HG02759 (cell line): ENCODE measurements around the gene COPRS.
"Not testable (repeated sequence)": the region's sequence is repeated elsewhere in the genome, so short reads cannot be mapped to it uniquely, and the experiment has no call there.

Source experiments
- ATAC-seq: cut with Tn5 transposase; IDR thresholded peaks from one replicate; pipeline ENCODE4 v1.9.1; 2021; ENCODE audit warnings: mild to moderate bottlenecking, moderate library complexity; ENCODE audit not compliant: unreplicated experiment

COPRS gene

DNA sequence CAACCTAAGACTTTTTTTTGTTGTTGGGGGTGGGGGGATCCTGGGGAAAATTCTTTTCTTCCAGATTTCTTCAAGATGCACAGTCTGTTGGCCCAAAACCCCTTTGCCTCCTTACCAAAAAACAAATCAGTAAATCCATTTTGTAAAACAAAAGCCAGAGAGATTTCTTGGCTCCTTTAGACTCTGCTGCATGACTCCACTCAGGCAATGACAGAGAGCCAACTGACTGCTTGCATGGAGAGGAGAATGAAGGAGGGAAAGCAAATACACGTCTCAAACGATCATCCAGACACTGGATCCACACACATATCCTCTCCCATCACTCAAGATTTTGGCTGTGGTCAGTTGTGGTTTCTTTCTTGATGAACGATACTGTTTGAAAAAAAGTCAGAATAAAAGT is 13.8 kb downstream of the COPRS start:
- ATAC-seq: no peak

DNA sequence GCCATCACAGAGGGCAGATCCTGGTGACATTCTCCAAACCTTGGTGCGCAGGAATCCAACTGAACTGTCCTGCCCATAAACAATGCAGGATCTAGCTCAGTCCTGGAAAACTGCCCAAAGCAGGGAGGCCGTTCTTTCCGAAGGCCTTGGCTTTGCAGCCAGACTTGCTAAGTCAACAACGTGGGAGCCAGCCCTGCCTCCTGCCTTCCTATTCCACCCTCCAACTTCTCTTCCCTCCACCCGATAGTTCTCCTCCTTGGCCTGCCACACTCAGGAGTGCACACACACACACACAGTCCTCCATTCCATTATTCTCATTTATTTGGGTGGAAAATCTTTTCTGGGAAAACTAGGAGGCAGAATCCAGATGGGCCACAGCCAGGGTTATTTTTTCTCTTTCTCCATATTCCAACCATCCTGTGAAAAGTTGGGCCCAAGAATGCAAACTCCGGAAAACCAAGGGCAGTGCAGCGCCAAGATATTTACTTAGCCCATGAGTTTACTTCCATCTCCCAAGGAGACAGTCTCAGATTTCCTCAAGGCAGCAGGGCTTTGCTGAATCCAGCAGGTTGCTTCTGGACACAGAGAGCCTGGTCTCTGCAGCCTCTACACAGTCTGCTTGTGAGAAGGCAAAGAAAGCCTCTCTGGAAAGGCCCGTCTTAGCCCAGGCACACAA is 15.8 kb downstream of the COPRS start:
- ATAC-seq: no peak

DNA sequence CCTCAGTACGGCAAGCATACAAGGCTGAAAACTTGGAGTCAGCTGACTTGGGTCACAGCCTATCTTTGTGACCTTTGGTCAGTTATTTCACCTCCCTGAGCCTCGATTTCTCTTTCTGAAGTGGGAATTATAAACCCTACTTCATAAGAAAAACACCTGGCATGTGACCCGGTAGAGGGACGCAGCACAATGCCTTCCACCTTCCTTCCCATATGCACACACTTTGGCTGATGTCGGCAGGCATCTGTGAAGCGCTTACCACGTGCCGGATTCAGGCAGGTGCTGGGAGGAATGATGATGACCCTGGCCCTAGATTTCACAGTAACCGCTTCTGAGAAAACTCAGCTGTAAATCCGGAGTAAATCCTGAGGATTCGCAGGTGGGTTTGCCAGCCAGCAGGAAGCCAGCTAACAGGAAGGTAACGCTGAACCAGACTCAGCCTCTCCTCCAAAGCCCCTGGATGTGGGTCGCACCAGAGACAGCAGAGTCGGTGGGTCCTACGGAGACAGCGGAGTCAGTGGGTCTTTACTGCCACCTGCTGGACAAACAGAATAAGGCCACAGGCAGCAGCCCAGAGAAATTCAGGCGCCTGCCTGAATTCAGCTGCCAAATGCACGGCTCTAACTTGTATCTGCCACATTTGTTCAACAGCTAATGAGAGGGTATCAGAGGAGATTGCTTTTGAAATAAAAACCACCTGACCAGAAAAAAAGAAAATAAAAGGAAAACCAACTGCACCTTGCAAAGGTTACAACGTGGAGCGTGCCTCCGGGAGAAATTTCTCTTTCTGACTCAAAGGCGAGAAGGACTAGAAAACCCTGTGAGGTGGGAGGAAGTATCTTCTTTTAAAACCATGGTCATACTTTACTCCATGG is 16.6 kb downstream of the COPRS start:
- no peak for ATAC-seq

DNA sequence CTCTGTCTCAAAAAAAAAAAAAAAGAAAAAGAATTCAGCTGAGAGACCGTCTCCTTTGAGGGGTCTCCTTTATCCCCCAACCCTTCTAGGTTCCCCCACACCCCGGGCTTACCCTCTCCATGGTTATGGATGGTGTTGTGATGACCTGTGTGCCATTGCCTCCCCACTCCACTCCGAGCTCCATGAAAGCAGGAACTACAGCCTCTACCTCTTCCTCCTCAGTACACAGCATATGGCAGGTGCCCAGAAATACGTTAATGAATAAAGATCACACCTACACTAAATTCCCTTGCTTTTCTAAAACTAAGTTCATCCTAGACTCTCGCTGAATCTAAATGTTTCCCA is 17.2 kb downstream of the COPRS start:
- no peak for ATAC-seq

DNA sequence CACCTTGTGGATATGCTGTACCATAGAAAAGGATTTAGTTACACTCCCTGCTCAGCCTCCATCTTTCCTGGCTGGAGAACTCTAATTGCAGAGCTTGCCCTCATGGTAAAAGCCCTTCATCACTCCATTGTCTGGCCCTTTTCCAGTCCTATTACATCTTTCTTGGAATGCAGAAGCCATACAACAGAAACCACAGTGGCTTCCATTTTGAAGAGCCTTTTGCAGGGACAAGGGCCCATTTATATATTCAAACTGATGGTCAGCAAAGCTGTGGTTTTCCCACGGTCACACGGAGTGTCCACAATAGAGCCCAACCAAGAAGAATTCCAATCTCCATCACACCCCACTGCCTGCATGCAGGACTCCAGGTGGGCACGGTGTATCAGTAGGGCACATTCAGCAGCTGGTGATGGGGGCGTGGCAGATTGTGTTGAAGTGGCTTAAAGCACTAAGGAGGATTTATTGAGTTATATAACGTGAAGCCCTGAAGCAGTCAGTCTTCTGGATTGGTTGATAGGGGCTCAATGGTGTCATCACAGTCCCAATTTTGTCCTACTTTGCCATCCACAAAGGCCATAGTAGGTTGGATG is 20.3 kb downstream of the COPRS start:
- ATAC-seq: no peak

DNA sequence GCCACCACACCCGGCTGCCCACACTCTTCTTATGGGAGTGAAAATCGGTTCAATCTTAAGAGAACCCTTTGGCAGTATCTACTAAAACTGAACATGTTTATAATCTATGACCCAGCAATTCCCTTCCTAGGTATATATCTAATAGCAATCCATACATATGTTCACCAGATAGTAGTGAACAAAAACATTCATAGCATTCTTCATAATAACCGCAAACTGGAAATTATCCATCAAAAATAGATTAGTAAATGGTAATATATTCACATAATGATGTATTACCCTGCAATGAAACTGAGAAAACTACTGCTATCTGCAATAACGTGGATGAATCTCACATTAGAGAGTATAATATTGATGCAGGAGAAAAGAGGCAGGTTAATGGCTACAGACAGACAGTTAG is 23.1 kb downstream of the COPRS start:
- no peak for ATAC-seq

DNA sequence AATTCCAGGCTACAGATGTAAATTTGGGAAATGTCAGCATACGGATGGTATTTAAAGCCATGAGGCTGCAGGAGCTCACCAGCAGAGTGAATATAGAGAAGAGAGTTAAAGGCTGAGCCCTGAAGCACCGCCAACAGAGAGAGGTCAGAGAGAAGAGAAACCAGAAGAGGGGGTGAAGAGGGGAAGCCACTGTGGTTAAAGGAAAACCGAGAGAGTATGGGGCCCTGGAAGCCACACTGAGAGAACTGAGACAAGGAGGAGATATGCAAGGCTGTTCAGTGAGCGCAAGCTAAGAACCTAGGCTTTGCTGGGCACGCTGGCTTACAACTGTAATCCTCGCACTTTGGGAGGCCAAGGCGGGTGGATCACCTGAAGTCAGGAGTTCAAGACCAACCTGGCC is 24.6 kb downstream of the COPRS start:
- no peak for ATAC-seq

DNA sequence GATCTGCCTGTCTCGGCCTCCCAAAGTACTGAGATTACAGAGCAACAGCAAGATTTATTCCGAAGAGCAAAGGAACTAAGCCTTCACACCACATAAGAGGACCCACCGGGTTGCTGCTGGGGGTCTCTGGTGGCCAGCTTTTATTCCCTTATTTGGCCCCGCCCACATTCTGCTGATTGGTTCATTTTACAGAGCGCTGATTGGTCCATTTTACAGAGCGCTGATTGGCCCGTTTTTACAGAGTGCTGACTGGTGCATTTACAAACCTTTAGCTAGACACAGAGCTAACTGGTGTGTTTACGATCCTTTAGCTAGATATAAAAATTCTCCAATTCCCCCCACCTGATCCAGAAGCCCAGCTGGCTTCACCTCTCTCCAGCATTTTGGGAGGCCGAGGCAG is 26.3 kb downstream of the COPRS start:
- no peak for ATAC-seq

DNA sequence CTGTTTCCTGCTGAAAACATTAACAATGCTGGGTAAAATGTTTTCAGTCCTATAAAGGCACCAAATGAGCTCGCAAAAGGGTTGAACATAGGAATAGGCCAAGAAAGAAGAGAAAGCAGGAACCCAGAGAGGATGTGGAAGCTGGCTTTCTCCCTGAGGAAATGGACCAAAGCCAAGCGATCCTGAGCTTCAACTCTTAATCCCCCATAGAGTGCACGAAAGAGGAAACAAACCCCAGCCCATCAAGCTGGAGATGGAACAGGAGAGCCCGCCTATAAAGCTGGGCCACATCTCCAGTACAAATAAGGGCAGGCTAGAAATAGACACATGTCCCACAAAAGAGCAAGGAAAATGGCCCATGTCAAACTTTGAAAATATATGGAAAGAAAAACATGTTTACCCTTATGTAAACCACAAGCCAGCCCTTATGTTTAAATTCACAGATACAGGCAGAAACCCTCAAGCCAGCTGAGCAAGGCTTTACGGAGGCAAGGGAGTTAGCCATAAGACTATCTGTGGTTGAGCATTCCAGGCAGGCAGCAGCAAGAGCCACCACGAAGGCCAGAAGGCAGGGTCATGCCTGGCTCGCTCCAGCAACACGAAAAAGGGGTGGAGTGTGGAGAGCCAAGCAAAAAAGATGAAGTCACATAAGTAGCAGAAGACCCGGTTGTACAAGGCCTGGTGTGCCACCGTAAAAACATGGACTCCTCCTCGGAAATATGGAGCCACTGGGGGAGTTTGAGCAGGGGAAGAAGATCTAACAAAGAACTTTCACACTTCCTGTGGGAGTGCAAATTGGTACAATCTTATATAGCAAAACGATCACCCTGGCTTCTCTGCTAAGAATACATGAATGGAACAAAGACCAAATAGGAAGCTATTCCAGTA is 27.8 kb downstream of the COPRS start:
- no peak for ATAC-seq

DNA sequence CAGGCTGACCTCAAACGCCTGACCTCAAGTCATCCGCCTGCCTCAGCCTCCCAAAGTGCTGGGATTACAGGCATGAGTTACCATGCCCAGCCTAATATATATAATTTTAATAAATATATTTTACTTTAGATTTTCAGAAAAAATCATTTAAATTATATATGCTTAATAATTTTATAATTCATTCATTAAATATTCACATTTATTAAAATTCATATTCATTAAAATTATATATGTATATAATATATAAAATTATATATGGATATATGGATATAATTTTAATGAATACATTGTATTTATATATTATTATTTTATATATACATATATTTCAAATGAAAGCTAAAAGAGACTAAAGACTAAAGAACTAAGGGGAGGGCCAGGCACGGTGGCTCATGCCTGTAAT is 29.4 kb downstream of the COPRS start:
- no peak for ATAC-seq

DNA sequence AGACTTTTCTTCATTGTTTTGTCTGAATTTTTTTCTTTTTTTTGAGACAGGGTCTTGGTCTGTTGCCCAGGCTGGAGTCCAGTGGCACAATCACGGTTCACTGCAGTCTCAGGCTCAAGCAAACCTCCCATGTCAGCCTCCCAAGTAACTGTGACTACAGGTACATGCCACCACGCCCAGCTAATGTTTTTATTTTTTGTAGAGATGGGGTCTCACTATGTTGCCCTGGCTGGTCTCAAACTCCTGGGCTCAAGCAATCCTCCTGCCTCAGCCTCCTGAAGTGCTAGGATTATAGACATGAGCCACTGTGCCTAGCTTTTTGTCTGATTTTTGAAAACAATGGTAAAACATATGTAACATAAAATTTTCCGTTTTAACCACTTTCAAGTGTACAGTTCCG is 30.1 kb downstream of the COPRS start:
- ATAC-seq: not testable (repeated sequence)

DNA sequence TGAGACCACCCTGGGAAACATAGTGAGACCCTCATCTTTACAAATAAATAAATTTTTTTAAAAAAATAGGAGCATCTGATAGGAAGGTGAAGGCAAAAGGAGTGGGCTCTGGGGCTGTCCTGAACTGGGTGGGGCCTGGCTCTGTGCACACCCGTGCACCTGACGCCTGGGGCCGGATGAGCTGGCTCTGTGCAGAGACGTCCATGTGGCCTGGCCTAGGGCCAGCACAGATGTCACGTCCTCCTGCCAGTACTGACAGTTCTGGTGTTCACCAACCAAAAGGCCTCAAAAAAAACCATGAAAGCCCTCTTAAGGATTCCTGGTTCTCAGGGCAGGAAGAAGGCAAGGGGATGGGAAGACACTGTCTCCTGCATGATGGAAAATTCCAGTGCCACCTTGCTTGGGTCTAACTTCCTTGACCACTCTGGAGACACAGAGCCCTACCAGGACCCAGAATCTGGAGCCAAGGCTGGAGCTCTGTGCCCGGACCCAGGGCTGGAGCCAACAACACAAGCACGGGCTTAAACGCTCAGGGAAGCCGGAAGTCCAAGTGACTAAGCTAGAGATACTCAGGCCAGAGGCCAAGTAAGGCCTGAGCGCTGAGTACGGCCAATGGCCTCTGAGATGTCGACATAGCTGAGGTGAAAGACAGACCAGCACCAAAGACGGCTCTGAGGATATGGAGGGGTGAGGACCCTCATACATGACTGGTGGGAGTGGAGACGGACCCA is 32.9 kb downstream of the COPRS start:
- ATAC-seq: no peak

DNA sequence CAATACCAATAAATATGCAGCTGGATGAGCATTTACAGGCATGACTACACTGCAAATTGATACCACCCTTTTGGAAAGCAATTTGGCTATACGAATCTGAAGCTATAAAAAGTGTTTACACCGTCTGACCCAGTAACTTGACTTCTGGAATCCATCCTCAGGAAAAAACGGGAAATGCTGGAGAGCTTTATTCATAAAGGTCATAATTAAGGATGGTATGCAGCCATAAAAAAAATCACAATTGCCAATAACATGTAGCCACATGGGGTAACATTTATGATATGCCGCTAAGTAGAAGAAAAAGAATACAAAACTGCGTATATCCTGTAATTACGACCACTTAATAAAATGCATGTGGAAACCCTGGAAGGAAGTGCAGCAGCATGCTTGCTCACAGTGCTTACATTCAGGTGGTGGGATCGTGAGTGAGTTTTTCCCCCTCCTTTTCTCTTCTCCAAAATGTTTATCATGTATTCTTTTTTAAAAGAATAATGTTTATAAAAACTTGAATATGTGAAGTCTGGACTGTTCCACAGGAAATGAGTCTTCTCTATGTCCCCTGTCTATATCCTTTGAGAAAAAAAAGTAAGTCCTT is 34.2 kb downstream of the COPRS start:
- no peak for ATAC-seq

DNA sequence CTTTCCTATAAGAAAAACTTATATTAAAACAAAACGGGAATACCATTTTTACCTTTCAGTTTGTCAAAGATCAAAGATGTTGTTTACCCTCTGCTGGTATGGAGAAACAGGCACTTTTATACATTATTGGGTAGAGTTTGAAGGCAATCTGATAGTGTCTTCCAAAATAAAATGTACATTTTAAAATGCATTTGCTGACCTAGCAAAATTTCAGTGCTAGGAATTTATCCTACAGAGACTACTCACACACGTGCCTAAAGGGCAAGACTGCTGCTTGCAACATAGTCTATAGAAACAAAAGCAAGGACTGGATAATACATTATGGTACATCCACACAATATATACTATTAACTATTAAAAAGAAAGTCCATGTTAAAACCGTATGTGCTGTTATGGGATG is 36.0 kb downstream of the COPRS start:
- no peak for ATAC-seq

DNA sequence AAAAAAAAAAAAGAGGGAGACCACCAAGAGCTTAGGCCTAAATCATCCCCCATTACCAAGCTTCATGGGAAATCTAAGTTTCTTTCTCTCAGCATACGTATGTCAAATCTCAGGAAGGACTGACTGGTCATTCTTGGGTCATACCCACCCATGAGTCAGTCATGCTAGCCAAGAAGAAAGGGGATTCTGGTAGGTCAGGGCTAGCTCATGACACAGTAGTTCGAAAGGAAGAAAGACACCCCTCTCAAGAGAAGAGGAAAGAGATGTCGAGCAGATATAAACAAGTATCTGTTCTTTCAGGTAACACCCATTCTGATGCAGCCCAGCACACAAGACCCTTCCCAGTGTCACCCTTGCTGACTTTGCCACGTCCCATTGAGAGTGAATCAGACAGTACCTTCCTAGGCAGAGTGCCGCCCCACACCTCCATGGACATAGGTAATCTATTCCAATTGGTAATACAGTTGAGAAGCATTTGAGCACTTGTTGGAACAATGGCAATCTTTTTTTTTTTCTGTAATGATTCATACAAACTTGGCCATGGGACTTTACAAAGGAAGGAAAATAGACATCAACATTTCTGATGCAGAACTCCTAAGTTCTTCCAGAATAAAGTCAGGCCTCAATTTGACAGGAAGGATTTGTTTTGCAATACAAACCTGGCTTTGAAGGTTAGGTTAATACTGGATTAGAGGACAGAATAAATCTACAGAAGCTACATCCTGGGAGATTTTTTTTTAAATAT is 38.2 kb downstream of the COPRS start:
- no peak for ATAC-seq

DNA sequence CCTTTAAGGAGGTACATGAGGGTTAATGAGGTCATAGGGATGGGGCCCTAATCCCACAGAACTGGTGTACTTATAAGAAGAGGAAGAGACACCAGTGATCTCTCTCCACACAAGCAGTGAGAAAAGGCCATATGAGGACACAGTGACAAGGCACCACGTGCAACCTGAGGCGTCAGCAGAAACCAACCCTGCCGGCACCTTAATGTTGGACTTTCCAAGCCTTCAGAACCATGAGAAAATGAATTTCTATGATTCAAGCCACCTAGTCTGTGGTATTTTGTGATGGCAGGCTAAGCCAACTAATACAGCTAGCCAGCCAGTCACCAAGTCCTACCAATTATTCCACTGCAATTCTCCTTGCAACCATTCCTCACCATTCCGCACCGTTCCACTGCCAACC is 39.5 kb downstream of the COPRS start:
- no peak for ATAC-seq

DNA sequence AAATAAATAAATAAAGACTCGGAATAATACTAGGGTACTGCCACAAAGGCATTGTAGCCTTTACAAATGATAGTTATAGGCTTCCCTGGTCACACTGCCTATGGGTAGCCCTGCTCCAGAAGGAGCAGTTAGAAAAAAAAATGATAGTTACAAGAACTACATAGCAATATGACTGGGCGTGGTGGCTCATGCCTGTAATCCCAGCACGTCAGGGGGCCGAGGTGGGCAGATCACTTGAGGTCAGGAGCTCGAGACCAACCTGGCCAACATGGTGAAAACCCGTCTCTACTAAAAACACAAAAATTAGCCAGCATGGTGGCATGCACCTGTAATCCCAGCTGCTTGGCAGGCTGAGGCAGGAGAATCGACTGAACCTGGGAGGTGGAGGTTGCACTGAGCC is 40.2 kb downstream of the COPRS start:
- ATAC-seq: not testable (repeated sequence)

DNA sequence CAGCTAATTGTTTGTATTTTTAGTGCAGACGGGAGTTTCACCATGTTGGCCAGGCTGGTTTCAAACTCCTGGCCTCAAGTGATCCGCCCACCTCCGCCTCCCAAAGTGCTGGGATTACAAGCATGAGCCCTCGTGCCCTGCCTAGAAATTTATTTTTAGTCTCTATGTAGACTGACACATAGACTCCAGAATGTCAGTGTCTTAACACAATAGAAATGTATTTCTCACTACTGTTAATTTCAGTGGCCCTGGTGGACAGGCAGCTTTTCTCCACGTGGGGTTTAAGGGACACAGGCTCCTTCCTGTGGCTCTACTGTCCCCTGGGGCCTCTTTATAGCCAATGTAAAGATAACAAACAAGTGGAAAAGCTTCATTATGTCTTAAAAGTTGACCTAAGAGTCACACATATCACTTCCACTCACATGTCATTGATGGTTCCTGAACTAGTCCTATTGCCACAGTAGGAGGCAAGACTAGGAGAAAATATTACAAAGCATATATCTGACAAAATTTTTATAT is 43.8 kb downstream of the COPRS start:
- ATAC-seq: no peak

DNA sequence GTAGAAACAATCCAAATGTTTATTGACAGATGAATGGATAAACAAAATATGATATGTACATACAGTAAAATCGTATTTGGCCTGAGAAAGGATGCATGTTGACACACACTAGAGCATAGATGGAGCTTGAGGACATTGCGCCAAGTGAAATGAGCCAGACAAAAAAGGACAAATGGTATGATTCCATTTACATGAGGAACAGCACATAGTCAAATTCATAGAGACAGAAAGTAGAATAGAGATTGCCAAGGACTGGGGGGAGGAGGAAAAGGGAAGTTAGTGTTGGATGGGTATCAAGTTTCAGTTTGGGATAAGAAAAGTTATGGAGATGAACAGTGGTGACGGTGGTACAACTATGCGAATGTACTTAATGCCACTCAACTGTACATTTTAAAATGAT is 47.9 kb downstream of the COPRS start:
- ATAC-seq: no peak
